SHP77 (cell line): ENCODE measurements around the gene CTTN.
A peak's percentile ranks its signal among the peaks of the same experiment; 100 is the strongest.
"Not testable (repeated sequence)": the region's sequence is repeated elsewhere in the genome, so short reads cannot be mapped to it uniquely, and the experiment has no call there.

Experiments used
- DNase-seq, 2 experiments: peaks; one replicate each; lab custom pipeline; 2025; lab: John Stamatoyannopoulos, UW

Gene CTTN

DNA sequence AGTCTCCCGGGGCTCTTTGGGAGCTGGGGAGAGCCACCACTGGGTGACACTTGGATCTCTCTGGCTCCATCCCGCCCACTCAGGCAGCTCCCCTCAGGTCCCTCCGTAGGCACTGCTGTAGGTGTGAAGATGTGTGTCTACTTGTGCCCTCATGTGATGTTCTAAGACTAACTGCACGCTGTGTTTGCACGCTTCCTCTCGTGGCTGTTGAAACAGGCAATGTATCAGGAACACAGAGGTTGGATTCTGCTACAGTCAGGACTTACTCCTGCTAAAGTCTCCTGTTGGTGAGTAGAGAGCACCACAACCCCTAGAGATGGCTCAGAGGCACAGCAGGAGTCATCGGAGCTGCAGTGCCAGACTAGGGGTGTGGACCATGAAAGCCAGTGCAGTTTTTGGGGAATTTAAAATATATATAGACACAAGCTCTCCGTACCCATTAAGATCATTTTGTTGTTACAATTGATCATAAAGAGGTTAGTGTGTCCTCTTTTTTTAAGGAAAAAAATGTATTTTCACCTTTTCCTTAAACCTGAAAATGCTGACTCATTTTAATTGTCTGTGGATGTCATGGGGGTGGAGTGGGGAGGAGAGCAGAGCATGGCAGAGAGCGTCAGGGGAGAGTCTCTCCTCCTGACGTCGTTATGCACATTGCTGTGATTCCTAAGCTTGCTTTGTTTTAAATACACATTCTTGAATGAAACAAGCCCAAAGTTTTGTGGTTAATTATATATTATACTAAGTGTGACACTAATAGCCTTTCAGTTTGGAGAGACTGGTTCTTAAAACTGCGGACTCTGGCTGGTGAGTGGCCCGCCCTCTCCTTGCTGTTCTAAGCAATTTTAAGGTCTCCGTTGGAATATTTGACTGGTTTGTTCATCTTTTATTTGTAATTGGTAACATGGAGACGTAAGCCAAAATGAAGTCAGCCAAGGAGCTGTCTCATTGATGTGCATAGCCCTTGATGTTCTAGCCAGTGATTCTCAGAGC, 16.2 kb upstream of the CTTN start:
- no peak for DNase-seq

DNA sequence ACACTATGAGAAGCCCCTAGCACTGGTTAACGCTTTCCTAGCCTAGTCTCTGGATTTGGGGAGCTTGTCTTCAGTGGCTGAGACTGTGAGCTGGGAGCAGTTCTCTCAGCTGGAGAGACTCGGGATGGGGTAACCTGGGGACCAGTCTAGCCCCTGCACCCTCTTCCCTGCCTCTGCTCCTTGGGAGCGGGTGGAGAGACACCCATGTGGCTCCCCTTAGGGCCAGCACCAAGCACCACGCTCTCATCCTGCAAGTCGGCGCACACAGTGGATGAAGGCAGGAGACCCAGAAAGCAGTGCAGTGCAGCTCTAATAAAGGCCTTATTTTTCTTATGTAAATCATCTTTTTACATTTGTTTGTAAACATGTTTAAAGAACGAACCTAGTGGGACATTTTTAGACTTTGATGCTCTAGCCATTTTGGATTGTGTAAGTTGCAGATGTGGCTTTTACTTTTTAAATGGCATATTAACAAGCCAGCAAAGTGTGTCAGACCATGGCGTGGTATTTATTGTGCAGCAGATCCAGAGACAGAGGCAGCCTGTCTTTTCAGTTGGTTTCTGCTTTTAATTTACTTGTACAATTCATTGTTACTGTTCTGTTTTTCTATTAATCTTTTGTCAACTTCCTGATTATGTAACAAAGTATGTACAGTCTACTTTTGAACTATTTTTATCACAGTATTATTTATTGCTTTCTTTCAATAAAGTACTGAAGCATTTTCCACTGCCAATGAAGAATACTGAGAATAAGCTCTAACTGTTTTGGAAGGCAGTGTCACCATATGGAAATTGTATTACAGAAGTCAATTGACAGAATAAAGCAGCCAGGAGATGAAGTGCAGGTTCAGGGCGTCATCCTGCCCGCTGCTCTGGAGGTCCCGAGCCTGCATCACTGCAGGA, 14.4 kb upstream of the CTTN start:
- DNase-seq = no peak

DNA sequence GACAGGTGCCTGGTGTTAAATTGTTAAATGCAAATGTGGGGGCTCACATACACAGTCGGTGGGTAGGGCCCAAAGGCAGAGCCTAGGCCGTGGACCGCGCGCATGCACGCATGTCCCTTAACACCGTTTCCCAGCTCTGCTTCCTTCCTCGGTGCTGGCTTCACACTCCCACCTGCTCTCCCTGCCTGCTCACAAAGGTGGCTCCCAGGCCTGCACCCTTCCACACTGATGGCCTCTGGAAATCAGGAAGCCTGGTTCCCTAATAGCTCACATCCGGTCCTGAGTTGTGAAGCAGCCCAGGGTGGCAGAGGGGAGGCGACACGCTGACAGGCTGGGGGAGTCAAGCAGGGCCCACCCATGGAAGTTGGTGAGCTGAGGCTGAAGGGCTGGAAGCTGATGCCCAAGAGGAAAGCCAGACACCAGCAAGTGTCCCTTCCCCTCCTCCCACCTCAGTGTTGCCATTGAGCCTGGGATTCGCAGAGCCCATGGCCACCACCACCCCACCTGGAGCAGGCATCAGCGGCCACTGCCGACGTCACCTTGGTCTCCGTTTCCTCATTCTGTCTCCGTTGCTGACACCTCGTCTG, 13.7 kb upstream of the CTTN start:
- no peak for DNase-seq

DNA sequence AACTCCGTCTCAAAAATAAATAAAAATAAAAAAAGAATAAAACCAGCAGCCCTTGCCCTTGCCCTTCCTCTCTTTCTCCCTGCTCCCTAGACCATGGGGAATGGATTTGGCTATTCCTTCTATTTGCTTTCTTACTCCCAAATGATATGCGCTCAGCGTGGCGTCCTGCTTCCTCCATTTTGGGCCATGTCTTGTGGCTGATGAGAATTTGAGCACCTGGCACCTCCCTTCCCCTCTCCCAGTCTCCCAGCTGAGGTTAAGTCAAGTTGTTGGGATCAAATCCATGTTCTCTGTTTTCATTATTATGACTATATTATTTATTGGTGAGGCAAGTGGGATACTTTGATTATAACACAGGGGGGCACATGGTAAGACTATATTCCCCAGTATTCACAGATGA, 10.8 kb upstream of the CTTN start:
- DNase-seq = no peak

DNA sequence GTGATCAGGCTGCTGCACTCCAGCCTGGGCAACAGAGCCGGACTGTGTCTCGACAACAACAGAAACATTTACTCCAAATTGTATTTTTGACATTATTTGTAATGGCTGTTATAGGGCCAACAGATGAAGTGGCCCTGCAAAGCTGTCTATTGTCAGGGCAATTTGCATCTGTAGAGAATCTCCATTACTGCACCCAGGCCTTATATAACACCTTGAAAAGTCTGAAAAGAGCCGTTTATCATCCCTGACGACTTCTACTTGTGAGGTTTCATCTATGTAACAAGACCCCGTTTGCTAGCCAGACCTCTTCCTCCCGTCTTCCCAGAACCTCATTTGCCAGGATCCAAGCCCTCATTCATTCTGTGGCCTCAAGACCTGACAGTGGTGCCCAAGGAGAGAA, 9.1 kb upstream of the CTTN start:
- no peak for DNase-seq

DNA sequence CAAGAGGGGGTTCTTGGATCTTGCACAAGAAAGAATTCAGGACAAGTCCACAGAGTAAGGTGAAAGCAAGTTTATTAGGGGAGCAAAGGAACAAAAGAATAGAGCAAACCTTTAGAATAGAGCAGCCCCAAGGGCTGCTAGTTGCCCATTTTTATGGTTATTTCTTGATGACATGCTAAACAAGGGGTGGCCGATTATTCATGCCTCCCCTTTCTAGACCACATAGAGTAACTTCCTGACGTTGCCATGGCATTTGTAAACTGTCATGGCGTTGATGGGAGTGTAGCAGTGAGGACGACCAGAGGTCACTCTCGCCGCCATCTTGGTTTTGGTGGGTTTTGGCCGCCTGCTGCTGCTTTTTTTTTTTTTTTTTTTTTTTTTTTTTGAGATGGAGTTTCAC, 7.4 kb upstream of the CTTN start:
- DNase-seq = not testable (repeated sequence)

DNA sequence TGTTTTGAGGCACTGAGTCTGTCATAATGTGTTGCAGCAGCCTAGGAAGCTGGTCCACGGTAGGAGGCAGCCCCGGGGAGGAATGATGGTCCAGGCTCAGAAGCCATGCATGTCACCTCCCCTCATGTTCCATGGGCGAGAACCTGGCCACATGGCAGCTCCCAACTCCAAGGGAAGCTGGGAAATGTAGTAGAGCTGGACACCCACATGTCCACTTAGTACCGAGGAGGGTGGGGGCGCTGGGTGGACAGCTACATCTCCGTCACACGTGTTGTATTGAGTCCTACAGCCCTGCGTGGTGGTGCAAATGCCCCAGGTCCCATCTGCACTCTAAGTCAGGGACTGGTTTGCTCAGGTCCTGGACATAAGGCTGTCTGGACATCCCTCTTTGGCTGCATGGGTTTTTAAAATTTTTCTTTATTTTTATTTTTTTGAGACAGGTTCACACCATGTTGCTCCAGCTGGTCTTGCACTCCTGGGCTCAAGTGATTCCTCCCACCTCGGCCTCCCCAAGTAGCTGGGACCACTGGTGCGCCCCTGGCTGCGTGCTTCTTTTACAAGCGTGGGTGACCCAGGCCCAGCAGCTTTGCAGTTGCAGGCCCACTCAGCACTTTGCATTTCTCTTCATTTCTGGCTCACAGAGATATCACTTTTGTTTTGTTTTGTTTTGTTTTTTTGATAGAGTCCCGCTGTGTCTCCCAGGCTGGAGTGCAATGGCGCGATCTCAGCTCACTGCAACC, 3.9 kb upstream of the CTTN start:
- DNase-seq = no peak

DNA sequence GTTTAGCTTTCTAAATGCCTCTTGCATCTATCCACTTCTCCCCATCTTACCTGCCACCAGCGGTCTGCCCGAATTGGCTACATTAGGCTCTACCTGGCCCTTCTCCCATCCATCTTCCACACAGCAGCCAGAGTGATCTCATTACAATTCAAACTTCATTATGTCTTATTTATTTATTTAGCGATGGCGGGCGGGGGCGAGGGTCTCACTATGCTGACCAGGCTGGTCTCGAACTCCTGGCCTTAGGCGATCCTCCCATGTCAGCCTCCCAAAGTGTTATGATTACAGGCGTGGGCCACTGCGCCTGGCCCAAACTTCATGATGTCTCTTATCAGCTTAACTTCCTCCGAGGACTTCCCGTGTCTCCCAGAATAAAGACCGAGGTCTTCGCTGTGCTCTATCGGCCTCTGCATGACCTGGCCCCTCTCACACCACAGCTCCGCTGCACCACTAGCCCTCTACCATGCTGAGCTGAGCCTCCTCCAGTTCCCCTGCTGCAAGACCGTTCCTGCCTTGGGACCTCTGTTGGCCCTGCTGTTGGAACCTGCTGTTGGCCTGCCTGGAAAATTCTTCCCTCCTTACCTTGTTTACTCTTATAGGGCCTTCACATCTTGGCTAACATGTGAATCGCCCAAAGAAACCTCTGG, 870 bp upstream of the CTTN start:
- peak in 1 of 2 experiments; percentile 45 for DNase-seq

DNA sequence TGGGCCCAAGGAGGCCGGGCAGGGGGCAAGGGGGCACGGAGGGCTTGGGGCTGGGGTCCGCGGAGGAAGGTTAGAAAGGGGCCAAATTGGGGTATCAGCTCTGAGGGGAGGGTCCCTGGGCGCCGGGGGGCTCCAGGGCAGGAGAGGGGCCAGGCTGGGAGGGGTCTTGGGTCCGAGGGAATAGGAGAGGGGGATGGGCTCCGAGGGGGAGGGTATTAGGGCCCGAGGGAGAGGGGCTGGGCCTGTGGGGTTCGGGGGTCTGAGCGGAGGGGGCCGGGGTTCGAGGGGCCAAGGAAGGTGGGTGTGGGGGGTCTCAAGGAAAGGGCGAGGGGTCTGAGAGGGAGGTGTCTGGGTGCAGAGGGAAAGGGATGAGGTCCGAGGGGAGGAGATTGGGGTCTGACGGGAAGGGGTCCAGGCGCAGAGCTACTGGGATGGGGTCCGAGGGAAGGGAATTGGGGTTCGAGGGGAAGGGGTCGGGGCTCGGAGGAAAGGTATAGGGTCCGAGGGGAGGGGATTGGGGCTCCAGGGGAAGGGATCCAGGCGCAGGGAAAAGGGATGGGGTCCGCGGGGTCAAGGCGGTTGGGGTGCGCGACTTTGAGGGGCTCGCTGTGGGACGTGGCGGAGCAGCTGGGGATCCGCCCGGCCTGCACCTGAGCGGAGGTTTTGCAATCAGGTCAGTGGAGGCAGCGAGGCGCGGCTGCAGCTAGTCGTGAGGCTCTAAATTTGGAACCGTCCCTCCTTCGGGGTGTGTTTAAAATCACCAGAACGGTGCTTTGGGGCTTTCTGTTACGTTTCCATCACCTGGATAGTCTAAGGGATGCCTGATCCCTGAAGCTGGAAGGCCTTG, 728 bp downstream of the CTTN start:
- no peak for DNase-seq

DNA sequence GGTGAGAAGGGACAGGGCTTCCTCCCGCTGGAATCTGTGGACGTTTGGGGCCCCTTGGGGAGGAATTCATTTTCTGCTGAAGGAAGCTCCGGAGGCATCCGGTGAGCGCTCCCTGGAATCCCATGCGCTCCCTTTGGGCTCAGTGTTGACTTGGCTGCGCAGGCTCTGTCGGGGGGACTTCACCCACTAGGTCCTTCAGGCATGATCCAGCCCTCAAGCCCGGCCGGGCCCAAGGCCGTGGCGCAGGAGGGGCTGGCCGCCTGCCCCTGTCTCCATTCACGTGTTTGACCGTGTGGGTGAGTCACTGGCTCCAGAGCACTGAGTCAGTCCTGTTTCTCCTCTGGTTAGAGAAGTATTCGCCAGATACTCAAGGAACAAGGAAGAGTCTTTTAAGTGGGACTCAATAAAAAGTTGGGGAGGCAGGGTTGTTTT, 1.4 kb downstream of the CTTN start:
- no peak for DNase-seq

DNA sequence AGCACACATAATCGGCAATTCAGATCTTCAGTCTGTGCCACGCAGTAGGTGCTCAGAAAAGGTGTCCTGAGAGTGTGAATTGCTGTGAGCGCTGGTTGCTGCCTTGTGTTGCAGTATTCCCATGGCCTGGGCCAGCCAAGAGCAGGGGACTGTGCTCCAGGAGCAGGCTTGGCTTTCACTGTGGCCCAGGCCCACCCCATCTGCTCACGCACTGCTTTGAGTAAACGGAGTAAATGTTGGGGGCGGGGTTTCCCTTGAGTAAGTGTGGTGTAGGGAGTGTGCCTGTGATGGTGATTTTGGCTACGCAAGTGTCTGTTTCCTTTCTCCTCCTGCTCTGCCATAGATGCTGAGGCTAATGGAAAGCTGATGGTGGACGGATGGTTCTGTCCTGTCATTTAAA, 2.3 kb downstream of the CTTN start:
- DNase-seq = peak in 1 of 2 experiments; percentile 16

DNA sequence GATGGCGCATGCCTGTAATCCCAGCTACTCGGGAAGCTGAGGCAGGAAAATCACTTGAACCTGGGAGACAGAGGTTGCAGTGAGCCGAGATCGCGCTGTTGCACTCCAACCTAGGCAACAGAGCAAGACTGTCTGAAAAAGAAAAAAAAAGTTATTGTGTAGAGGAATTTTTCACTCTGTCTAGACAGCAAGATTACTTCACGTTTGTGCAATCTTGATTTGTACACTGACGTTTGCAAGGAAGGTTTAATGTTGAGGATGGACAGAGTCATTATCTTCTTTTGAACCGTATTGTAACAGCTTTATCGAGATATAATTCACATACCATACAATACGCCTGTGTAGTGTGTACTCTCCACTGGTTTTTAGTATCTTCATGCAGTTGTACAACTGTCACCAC, 3.7 kb downstream of the CTTN start:
- DNase-seq = no peak

DNA sequence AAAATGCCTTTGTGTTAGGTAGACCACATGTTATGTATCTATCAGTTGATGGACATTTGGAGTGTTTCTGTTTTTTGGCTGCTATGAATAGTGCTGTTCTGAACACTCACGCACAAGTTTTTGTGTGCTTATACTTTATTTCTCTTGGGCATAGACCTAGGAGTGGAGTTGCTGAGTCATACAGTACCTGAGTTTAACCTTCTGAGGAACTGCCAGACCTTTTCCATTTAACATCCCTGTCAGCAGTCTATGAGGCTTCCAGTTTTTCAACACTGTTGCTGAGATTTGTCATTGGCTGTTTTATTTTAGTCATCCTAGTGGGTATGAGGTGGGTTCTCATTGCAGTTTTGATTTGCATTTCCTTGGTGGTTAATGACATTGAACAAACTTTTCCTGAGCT, 4.4 kb downstream of the CTTN start:
- no peak for DNase-seq

DNA sequence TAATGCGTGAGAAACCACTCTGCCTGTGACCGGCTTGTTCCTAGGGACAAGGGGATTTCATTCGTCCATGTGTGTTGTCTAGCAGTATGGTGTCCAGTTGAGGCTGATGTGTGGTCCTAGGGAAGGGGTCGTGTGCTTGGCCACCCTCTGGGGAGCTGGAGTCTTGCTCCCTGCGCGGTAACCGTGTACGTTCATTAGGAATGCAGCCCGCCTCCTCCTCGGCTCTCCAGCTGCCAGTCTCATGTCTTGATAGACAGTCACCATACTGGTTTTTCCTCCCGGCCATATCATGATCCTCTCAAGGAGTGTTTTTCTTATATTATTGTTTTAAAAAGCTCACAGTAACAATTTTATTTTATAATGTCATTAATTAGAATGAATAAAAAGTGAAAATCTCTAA, 5.9 kb downstream of the CTTN start:
- DNase-seq = no peak

DNA sequence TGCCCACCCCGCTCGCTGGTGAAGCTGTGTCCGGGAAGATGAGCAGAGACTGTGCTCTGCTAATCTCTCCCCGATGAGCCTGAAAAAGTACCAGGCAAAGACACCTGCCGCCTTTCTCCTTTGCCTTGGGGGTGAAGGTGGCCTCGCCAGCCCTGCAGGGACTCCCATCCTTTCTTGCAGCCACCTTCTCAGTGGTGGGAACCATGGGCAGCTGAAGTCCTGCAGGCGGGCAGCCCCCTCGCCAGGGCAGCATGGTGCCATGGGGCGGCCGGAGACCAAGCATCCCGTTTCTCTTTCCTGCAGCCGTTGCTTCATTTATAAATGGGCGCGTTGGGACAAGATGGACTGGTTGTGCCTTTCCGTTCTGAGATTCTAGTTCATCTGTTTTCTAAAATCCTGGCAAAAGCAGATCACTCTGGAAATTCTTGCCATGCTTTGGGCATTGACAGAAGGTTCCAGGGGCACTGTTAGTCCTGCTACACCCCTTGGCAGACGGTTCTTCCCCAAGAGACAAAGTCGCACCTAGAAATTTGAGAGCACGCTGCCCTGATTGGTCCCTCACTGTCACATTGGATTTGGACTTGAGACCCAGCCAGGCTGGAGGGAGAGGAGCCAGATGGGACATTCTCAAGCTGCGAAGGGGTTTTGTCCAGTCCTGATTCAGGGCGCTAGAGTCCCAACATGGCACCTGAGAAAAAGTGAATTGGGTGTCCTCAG, 7.5 kb downstream of the CTTN start:
- DNase-seq = no peak

DNA sequence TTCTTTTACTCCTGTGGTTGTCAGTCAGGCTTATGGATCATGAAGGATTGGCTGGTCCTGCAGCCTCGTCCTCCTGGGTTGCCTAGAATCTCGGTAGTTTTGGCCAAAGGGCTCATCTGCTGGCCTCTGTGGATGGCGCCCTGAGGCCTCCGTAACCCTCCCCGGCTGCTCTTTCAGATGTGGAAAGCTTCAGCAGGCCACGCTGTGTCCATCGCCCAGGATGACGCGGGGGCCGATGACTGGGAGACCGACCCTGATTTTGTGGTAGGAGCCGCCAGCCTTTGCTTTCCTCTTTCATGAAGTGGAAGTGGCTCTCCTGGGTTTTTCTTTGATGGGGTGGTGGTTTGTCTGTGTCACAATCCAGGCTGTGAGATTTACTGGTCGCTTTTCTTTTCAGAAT, 8.8 kb downstream of the CTTN start:
- no peak for DNase-seq

DNA sequence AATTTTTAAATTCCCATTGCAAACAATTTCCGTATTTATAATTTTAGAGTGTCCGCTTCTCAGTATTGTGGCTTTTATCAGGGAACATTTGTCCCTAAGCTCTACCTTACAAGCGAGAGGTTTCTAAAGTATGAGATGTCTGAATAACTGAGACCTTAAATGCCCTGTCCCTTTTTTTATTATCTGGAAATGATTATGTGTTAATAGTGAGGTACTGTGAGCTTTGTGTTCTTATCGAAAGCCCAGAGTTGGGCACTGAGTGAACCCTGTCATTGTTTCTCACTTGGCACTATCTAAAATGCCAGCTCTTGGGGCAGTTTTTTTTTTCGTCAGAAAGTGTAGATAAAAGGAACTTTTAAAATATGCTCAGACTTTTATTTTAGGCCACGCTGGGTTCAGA, 9.5 kb downstream of the CTTN start:
- DNase-seq = no peak

DNA sequence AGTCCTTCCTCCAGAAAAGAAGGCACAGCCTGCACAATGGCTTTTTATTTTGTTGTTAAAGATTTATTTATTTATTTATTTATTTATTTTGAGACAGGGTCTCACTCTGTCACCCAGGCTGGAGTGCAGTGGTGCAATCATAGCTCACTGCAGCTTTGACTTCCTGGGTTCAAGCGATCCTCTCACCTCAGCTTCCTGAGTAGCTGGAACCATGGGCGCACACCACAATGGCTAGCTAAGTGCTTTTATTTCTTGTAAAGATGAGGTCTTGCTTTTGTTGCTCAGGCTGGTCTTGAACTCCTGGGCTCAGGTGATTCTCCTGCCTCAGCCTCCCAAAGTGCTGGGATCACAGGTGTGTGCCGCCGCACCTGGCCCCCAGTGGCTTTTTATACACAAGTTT, 10.0 kb downstream of the CTTN start:
- DNase-seq = not testable (repeated sequence)

DNA sequence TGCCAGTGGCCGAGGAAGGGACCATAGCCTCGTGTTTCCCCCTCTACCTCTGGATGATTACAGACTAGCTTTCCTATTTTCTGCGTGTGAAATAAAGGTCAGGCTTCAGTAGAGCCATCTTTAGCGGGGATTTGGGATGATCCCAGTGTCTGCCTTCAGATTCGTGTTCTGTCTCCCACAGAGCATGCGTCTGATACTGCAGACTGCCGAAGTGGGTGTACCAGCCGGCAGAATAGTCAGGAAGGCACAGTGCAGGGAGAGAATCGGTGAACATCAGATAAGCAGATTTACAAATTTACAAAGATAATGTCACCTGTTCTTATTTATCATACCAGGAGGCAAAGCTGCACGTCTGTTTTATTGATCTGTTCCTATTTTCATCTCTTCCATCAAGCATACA, 11.1 kb downstream of the CTTN start:
- DNase-seq = no peak

DNA sequence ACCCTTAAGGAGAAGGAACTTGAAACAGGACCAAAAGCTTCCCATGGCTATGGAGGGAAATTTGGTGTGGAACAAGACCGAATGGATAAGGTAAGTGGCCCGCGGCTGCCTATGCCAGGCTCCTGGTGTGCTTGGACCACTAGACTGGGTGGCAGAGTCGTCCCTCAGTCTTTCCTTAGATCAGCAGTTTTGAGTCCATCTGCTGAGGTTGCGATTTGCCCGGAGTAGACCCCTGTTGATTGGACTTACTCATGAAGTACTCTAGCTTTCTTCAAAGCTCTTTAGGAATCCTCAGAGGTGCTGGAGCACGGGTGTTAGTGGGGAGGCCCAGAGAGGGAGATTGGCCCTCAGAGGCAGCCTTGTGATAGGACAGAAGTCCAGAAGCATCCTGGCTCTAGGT, 11.5 kb downstream of the CTTN start:
- no peak for DNase-seq
